Keratinocyte (primary cell): ENCODE results near the gene ARFIP1. TPM values are rescaled to one million over a fixed set of nuclear protein-coding genes. Genes with fewer than 3 reads are reported as not detected.

Experiments used
- DNase-seq: peaks from one replicate; pipeline ENCODE4 v3.0.0-alpha.2; 2011; ENCODE audit warnings: low read depth, missing footprints, low spot score
- FAIRE-seq: peaks from 2 replicates; lab custom pipeline; 2011; peaks lifted over from hg19 to GRCh38; lab: Jason Lieb, UNC
- H2AFZ ChIP-seq: 2 replicates; pipeline ENCODE4 v1.6.0; 2012; ENCODE audit warnings: low read length, control low read depth, inconsistent platforms; ENCODE audit not compliant: control insufficient read depth
- H3K27ac ChIP-seq: 2 replicates; pipeline ENCODE4 v1.5.1; 2011; ENCODE audit warnings: low read length; ENCODE audit not compliant: control insufficient read depth, insufficient read depth
- H3K27me3 ChIP-seq: 3 replicates; pipeline ENCODE4 v1.6.0; 2011; ENCODE audit warnings: low read length; ENCODE audit not compliant: control insufficient read depth, insufficient read depth; ENCODE audit errors: extremely low read depth
- H3K36me3 ChIP-seq, 2 experiments: 2 replicates in 1 of 2; 3 replicates in 1 of 2; pipeline ENCODE4 v1.5.1; 2011; ENCODE audit warnings: low read length in 2 of 2, mild to moderate bottlenecking in 1 of 2; ENCODE audit not compliant: control insufficient read depth in 2 of 2, insufficient read depth in 2 of 2; ENCODE audit errors: extremely low read depth in 1 of 2
- H3K4me1 ChIP-seq: 3 replicates; pipeline ENCODE4 v1.5.1; 2011; ENCODE audit warnings: low read length; ENCODE audit not compliant: control insufficient read depth, insufficient read depth; ENCODE audit errors: extremely low read depth
- H3K4me2 ChIP-seq: 3 replicates; pipeline ENCODE4 v1.6.0; 2011; ENCODE audit warnings: low read depth, low read length; ENCODE audit not compliant: control insufficient read depth, insufficient read depth; ENCODE audit errors: extremely low read depth
- H3K4me3 ChIP-seq, 3 experiments: fragments of 200-600 bp in 1 of 3; sonication (generic) in 1 of 3; 2 replicates in 2 of 3; 3 replicates in 1 of 3; pipeline ENCODE4 v1.5.1; 2011 to 2016; ENCODE audit warnings: low read length in 3 of 3, mild to moderate bottlenecking in 3 of 3, control low read depth in 2 of 3, inconsistent platforms in 1 of 3, low read depth in 1 of 3, mixed read lengths in 1 of 3, mixed run types in 1 of 3, moderate library complexity in 1 of 3; ENCODE audit not compliant: control insufficient read depth in 2 of 3, insufficient read depth in 2 of 3; ENCODE audit errors: extremely low read depth in 1 of 3
- H3K79me2 ChIP-seq: 2 replicates; pipeline ENCODE4 v1.6.0; 2012; ENCODE audit warnings: low read length; ENCODE audit not compliant: control insufficient read depth, insufficient read depth
- H3K9ac ChIP-seq: 3 replicates; pipeline ENCODE4 v1.6.0; 2011; ENCODE audit warnings: low read length; ENCODE audit not compliant: control insufficient read depth, insufficient read depth; ENCODE audit errors: extremely low read depth
- H3K9me1 ChIP-seq: 3 replicates; pipeline ENCODE4 v1.6.0; 2011; ENCODE audit warnings: low read length; ENCODE audit not compliant: control insufficient read depth, insufficient read depth; ENCODE audit errors: extremely low read depth
- H3K9me3 ChIP-seq: 2 replicates; pipeline ENCODE4 v1.5.1; 2012; ENCODE audit warnings: low read depth, low read length; ENCODE audit not compliant: control insufficient read depth
- H4K20me1 ChIP-seq: 3 replicates; pipeline ENCODE4 v1.6.0; 2011; ENCODE audit warnings: low read length; ENCODE audit not compliant: control insufficient read depth, insufficient read depth; ENCODE audit errors: extremely low read depth
- EZH2 ChIP-seq: IDR thresholded peaks from one replicate; pipeline ENCODE4 v1.6.1; 2012; ENCODE audit warnings: inconsistent platforms, mild to moderate bottlenecking, low read length, moderate library complexity
- dilution Hi-C: fragments of 300-500 bp; cut with MboI; formaldehyde crosslinking; loops from one replicate; pipeline ENCODE4 v1.7.0; 2020; ENCODE audit warnings: low sequenced_read_pairs; ENCODE audit not compliant: extremely low pct_ligation_motif_present
- polyA plus RNA-seq, 5 experiments: library from polyadenylated mRNA; depleted of rRNA in 3 of 5; stranded (reverse) in 3 of 5; stranded (forward) in 1 of 5; unstranded in 1 of 5; fragments of >200 nt; gene quantifications; 1 replicate in 1 of 5; 2 replicates in 3 of 5; 3 replicates in 1 of 5; pipeline versions ENCODE4 v1.2.1 to v1.2.3, GENCODE V29; 2011 to 2012; ENCODE audit warnings: missing spikeins in 2 of 5, low read depth in 1 of 5, low replicate concordance in 1 of 5
- TF ChIP-seq, protein P1 (sequence below), 3 experiments: IDR thresholded peaks in 1 of 3; conservative IDR thresholded peaks in 1 of 3; optimal IDR thresholded peaks in 1 of 3; 2 replicates in 2 of 3; 3 replicates in 1 of 3; pipeline versions ENCODE3 to v1.5.1; 2011; ENCODE audit warnings: low read length in 3 of 3, mild to moderate bottlenecking in 3 of 3, moderate library complexity in 2 of 3, control low read depth in 1 of 3, inconsistent platforms in 1 of 3; ENCODE audit not compliant: insufficient read depth in 2 of 3; ENCODE audit errors: extremely low read depth in 1 of 3

The ARFIP1 gene
- polyA plus RNA-seq, 1 donor (not counting 4 experiments of a cell fraction or from before 2014, with no cell fraction given): 44.4 TPM

DNA sequence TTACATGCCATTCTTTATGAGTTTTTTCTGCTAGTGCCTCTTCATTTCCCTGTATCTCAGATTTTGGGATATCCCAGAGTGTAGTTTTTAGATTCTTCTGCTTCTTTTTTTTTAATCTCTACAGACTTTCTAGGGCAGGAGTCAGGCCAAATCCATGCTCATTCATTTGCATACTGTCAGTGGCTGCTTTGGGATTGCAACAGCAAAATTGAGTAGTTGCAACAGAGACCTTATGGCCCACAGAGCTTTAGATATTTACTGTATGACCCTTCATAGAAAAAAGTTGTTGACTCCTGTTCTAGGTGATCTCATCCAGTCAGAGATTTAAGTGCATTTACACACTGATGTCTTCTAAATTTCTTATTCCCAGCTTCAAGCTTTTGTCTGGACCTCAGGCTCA is 35.3 kb downstream of the ARFIP1 start:
- Histone ChIP-seq H3K27me3 (no peaks in the 10 kb centered on the region), H3K9ac (no peak overlapping the region), H4K20me1 (no peaks in the 10 kb centered on the region), H3K9me3 (no peaks in the 10 kb centered on the region), H3K9me1 (no peaks in the 10 kb centered on the region), H3K79me2 (peaks cover 5% of the 10 kb centered on the region), H3K4me2 (no peak overlapping the region), H2AFZ (no peak overlapping the region), H3K4me3 (no peak overlapping the region), H3K27ac (no peak overlapping the region), H3K36me3 (peaks cover 0 to 2% of the 10 kb centered on the region in 2 experiments), H3K4me1 (no peaks in the 10 kb centered on the region)
- FAIRE-seq (no peak), DNase-seq (no peak)
- dilution Hi-C loops: no loop called here
- TF ChIP-seq, protein P1, sequence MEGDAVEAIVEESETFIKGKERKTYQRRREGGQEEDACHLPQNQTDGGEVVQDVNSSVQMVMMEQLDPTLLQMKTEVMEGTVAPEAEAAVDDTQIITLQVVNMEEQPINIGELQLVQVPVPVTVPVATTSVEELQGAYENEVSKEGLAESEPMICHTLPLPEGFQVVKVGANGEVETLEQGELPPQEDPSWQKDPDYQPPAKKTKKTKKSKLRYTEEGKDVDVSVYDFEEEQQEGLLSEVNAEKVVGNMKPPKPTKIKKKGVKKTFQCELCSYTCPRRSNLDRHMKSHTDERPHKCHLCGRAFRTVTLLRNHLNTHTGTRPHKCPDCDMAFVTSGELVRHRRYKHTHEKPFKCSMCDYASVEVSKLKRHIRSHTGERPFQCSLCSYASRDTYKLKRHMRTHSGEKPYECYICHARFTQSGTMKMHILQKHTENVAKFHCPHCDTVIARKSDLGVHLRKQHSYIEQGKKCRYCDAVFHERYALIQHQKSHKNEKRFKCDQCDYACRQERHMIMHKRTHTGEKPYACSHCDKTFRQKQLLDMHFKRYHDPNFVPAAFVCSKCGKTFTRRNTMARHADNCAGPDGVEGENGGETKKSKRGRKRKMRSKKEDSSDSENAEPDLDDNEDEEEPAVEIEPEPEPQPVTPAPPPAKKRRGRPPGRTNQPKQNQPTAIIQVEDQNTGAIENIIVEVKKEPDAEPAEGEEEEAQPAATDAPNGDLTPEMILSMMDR (optimal IDR thresholded peaks at IDR 0.05 in 1 of 3, IDR thresholded peaks at IDR 0.05 in 1 of 3, conservative IDR thresholded peaks at IDR 0.05 in 1 of 3; ENCODE audit: extremely low read depth in 1 of 3, insufficient read depth in 2 of 3, low read length in 3 of 3): no peak
- no peak for TF ChIP-seq EZH2

DNA sequence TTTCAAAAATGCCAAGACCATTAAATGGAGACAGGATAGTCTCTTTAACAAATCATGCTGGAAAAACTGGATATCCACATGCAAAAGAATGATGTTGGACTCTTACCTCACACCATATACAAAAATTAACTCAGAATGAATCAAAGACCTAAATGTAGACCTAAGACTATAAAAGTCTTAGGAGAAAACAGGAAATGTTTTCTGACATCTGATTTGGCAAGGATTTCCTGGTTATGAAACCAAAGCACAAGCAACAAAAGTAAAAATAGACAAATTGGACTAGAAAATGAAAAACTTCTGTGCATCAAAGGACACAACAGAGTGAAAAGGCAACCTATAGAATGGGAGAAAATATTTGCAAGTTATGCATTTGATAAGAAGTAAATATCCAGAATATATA is 37.6 kb downstream of the ARFIP1 start:
- peak; percentile 17 for FAIRE-seq
- no peaks in the 10 kb centered on the region for H3K27me3 ChIP-seq
- no peak overlapping the region for H3K4me3 ChIP-seq
- dilution Hi-C loops: no loop called here
- peaks cover 0 to 2% of the 10 kb centered on the region in 2 experiments for H3K36me3 ChIP-seq
- no peak for TF ChIP-seq EZH2
- TF ChIP-seq, protein P1 (optimal IDR thresholded peaks at IDR 0.05 in 1 of 3, IDR thresholded peaks at IDR 0.05 in 1 of 3, conservative IDR thresholded peaks at IDR 0.05 in 1 of 3; ENCODE audit: extremely low read depth in 1 of 3, insufficient read depth in 2 of 3, low read length in 3 of 3): no peak
- no peaks in the 10 kb centered on the region for H3K4me1 ChIP-seq
- no peak overlapping the region for H3K9ac ChIP-seq
- no peaks in the 10 kb centered on the region for H4K20me1 ChIP-seq
- H3K27ac ChIP-seq: no peak overlapping the region
- no peaks in the 10 kb centered on the region for H3K9me1 ChIP-seq
- H2AFZ ChIP-seq: no peak overlapping the region
- DNase-seq: no peak
- H3K79me2 ChIP-seq: no peaks in the 10 kb centered on the region
- H3K9me3 ChIP-seq: no peaks in the 10 kb centered on the region
- no peak overlapping the region for H3K4me2 ChIP-seq
